Muscle of leg (tissue), 11 donors: ENCODE measurements around the gene PRKCI. TPM values are rescaled to one million over a fixed set of nuclear protein-coding genes. Genes with fewer than 3 reads are reported as not detected.
"Not testable (repeated sequence)": the region's sequence is repeated elsewhere in the genome, so short reads cannot be mapped to it uniquely, and the experiment has no call there.

Source experiments
- DNase-seq: peaks from one replicate; pipeline ENCODE4 v3.0.0; 2013
- H3K27ac ChIP-seq: one replicate; pipeline ENCODE4 v1.5.1; 2013; ENCODE audit warnings: mild to moderate bottlenecking, low read length, control low read depth
- H3K27me3 ChIP-seq: one replicate; pipeline ENCODE4 v1.6.1; 2013; ENCODE audit warnings: low read length; ENCODE audit not compliant: control insufficient read depth, insufficient read depth
- H3K36me3 ChIP-seq: one replicate; pipeline ENCODE4 v1.6.1; 2013; ENCODE audit warnings: low read length; ENCODE audit not compliant: control insufficient read depth, insufficient read depth
- H3K4me1 ChIP-seq: one replicate; pipeline ENCODE4 v1.6.1; 2013; ENCODE audit warnings: low read length; ENCODE audit not compliant: control insufficient read depth, insufficient read depth
- H3K4me3 ChIP-seq: one replicate; pipeline ENCODE4 v1.5.1; 2013; ENCODE audit warnings: low read length, control low read depth
- H3K9me3 ChIP-seq: replicated peaks from 2 replicates; pipeline ENCODE4 v1.6.1; 2013; ENCODE audit warnings: low read depth, low read length; ENCODE audit not compliant: control insufficient read depth
- WGBS: methylation state at CpG from one replicate; pipeline ENCODE4 v1.1.5; 2013; ENCODE audit warnings: missing lambda C conversion rate; ENCODE audit not compliant: insufficient coverage; 5-methylcytosine and 5-hydroxymethylcytosine counted together
- polyA plus RNA-seq, 8 donors: library from polyadenylated mRNA; unstranded; fragments of 120-200 nt; gene quantifications; one replicate each; pipeline versions ENCODE4 v1.2.1 to v1.2.3, GENCODE V29; 2013; ENCODE audit warnings: inconsistent platforms in 1 of 8, low replicate concordance in 1 of 8; ENCODE audit not compliant: insufficient read length in 8 of 8, insufficient read depth in 1 of 8
- total RNA-seq: library from RNA; stranded (reverse); fragments of 120-200 nt; gene quantifications from one replicate; pipeline ENCODE4 v1.2.4, GENCODE V29; 2013

Gene PRKCI
- total and polyA plus RNA-seq, 9 donors, result 14.1 to 24.7 (median 17.9) TPM

- no peak overlapping the region for H3K4me3 ChIP-seq
- no peaks in the 10 kb centered on the region for H3K36me3 ChIP-seq
- H3K4me1 ChIP-seq, result no peaks in the 10 kb centered on the region
- H3K27me3 ChIP-seq, result no peaks in the 10 kb centered on the region
- WGBS, result no CpG with 5 or more reads among the region's 3 CpGs
- H3K27ac ChIP-seq, result no peak overlapping the region
- no peaks in the 10 kb centered on the region for H3K9me3 ChIP-seq
- DNase-seq, result no peak
Measured at GRCh38 chr3:170196833-170197232, 25.4 kb upstream of the PRKCI start.

DNA sequence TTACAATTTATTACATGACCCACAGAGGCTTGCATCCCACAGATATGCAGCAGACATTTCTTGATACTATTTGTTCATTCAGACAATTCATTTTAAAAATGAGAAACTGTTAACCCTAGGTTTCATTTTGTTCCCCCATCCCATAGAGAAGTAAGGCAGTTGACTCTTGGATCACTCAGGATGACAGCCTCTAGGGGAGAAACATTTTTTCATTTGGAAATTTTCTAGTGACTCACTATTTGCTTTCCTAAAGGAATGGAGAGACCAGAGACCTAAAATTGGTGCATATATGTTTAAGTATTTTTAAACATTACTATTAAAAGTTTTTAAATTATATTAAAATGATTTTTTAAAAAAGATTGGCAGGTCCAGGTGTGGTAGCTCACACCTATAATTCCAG, 21.2 kb upstream of the PRKCI start:
- DNase-seq, result no peak
- no peaks in the 10 kb centered on the region for H3K4me1 ChIP-seq
- H3K27ac ChIP-seq, result no peak overlapping the region
- no peaks in the 10 kb centered on the region for H3K9me3 ChIP-seq
- no peaks in the 10 kb centered on the region for H3K36me3 ChIP-seq
- H3K4me3 ChIP-seq, result no peak overlapping the region
- H3K27me3 ChIP-seq, result no peaks in the 10 kb centered on the region

DNA sequence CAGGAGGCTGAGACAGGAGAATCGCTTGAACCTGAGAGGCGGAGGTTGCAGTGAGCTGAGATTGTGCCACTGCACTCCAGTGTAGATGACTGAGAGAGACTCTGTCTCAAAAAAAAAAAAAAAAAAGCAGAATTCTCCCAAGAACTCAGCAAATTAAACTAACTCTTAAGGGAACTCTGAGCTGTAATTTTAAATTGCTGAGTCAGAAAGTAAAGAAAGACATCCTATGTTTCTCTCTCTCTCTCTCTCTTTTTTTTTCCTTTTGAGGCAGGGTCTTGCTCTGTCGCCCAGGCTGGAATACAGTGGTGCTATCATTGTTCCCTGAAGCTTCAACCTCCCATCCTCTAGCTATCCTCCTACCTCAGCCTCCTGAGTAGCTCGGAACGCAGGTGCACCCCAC, 20.7 kb upstream of the PRKCI start:
- Histone ChIP-seq H3K9me3 (no peaks in the 10 kb centered on the region), H3K27ac (no peak overlapping the region), H3K4me1 (no peaks in the 10 kb centered on the region), H3K36me3 (no peaks in the 10 kb centered on the region), H3K27me3 (no peaks in the 10 kb centered on the region), H3K4me3 (no peak overlapping the region)
- no peak for DNase-seq
- whole genome bisulfite sequencing, result 77% methylated on average over 3 of the region's 5 CpGs

DNA sequence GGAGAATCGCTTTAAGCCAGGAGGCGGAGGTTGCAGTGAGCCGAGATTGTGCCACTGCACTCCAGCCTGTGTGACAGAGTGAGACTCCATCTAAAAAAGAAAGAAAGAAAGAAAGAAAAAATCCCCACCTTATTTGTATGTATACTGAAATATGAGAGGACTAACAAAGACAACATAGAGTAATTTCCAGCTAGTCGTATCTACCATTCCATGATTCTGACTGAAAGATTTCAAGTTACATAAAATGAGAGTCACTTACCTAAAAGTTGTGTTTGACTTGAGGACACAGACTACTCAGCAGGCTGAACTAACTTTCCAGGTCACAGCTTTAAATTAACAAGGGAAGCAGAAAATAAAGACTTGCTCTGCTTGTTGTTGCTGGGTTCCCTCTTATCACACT, 18.8 kb upstream of the PRKCI start:
- Histone ChIP-seq H3K4me3 (no peak overlapping the region), H3K27ac (no peak overlapping the region), H3K36me3 (no peaks in the 10 kb centered on the region), H3K4me1 (no peaks in the 10 kb centered on the region), H3K9me3 (no peaks in the 10 kb centered on the region), H3K27me3 (no peaks in the 10 kb centered on the region)
- WGBS, result no CpG with 5 or more reads among the region's 4 CpGs
- DNase-seq, result no peak

DNA sequence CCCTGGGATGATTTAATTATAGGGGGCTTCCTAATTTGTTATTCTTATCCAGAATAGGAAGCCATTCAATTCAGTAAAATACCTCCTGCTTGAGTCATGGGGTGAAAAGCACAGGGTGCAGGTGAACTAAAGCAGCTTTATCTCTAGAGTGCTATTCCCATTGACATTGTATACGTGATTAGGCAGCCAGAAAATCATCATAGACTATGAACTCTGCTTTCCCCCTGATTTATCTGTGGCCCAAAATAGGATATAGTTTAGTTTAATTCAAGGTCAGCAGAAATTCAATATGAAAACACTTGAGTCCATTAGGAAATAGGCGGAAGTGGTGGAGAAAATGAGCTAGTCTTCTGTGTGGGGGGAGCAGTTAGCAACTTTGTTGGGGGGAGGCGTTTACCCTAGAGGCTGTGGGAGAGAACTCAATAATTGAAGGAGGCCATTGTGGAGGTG, 18.2 kb upstream of the PRKCI start:
- 38% methylated on average over 1 of the region's 3 CpGs for WGBS
- DNase-seq, result no peak

GRCh38 chr3:170204509-170204908, 17.7 kb upstream of the PRKCI start:
- WGBS, result 79% methylated on average over 2 of the region's 10 CpGs
- no peak overlapping the region for H3K27ac ChIP-seq

More for the DNA sequence above, 18.2 kb upstream of the PRKCI start:
- no peaks in the 10 kb centered on the region for H3K9me3 ChIP-seq
- H3K4me3 ChIP-seq, result no peak overlapping the region
- no peaks in the 10 kb centered on the region for H3K27me3 ChIP-seq
- no peaks in the 10 kb centered on the region for H3K36me3 ChIP-seq
- no peak overlapping the region for H3K27ac ChIP-seq
- H3K4me1 ChIP-seq, result no peaks in the 10 kb centered on the region

DNA sequence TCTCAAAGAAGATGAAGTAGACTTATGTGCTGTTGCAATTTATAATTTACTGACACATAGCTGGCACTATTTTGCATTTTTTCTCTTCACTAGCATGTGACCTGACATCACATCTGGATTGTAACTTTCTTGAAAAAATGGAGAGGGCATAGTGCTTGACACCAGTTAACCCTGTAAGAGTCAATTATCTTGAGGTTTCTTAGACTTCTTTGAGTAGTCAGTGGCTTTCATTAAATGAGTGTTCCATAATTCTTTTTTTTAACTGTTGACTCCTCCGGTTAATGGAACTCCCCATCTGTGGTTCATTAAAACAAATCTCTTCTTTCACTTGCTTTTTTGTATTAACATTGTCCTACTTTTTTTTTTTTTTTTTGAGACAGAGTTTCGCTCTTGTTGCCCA, 16.9 kb upstream of the PRKCI start:
- 20% methylated on average over 1 of the region's 2 CpGs for WGBS
- Histone ChIP-seq H3K4me3 (no peak overlapping the region), H3K9me3 (no peaks in the 10 kb centered on the region), H3K27ac (no peak overlapping the region), H3K27me3 (no peaks in the 10 kb centered on the region), H3K4me1 (no peaks in the 10 kb centered on the region), H3K36me3 (no peaks in the 10 kb centered on the region)
- no peak for DNase-seq

More at GRCh38 chr3:170204509-170204908, 17.7 kb upstream of the PRKCI start:
- Histone ChIP-seq H3K36me3 (no peaks in the 10 kb centered on the region), H3K27me3 (no peaks in the 10 kb centered on the region), H3K4me1 (no peaks in the 10 kb centered on the region), H3K4me3 (no peak overlapping the region), H3K9me3 (no peaks in the 10 kb centered on the region)
- DNase-seq, result no peak

DNA sequence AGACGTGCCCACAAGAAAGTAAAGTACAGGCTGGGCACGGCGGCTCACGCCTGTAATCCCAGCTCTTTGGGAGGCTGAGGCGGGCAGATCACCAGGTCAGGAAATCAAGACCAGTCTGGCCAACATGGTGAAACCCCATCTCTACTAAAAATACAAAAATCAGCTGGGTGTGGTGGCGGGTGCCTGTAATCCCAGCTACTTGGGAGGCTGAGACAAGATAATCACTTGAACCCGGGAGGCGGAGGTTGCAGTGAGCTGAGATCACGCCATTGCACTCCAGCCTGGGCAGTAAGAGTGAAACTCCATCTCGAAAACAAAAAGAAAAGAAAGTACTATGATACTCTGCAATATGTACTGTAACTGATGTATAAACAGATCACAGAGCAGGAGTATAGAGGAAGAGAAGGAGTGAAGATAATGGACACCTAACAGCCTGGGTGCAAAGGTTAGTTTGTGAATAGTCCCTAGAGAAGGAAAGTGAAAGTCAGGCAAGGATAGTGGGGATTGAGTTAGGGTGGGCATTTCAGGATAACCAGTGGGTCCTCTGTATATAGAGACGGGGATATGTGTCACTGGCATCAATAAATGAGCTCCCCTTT, 16.0 kb upstream of the PRKCI start:
- not testable (repeated sequence) for H3K27ac ChIP-seq, DNase-seq, H3K4me1 ChIP-seq, H3K27me3 ChIP-seq, H3K9me3 ChIP-seq, H3K4me3 ChIP-seq, H3K36me3 ChIP-seq
- WGBS, result 98% methylated on average over 5 of the region's 11 CpGs

DNA sequence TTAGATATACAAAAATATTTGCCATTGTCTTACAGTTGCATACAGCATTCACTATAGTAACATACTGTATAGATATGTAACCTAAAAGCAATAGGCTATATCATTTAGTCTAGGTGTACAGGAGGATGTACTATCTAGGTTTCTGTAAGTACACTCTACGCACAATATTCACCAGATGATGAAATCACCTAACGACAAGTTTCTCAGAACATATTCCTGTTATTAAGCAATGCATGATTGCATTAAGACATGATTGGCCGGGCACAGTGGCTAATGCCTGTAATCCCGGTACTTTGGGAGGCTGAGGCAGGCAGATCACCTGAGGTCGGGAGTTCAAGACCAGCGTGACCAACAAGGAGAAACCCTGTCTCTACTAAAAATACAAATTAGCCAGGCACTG, 14.5 kb upstream of the PRKCI start:
- 92% methylated on average over 2 of the region's 6 CpGs for WGBS
- no peaks in the 10 kb centered on the region for H3K9me3 ChIP-seq
- no peak for DNase-seq

GRCh38 chr3:170211668-170212067, 10.6 kb upstream of the PRKCI start:
- Histone ChIP-seq H3K27me3 (no peaks in the 10 kb centered on the region), H3K4me1 (no peaks in the 10 kb centered on the region), H3K27ac (no peak overlapping the region), H3K36me3 (no peaks in the 10 kb centered on the region), H3K9me3 (no peaks in the 10 kb centered on the region), H3K4me3 (no peak overlapping the region)
- WGBS, result no CpG with 5 or more reads among the region's 1 CpG
- no peak for DNase-seq

More for the DNA sequence above, 14.5 kb upstream of the PRKCI start:
- Histone ChIP-seq H3K36me3 (no peaks in the 10 kb centered on the region), H3K4me1 (no peaks in the 10 kb centered on the region), H3K4me3 (no peak overlapping the region), H3K27me3 (no peaks in the 10 kb centered on the region), H3K27ac (no peak overlapping the region)

DNA sequence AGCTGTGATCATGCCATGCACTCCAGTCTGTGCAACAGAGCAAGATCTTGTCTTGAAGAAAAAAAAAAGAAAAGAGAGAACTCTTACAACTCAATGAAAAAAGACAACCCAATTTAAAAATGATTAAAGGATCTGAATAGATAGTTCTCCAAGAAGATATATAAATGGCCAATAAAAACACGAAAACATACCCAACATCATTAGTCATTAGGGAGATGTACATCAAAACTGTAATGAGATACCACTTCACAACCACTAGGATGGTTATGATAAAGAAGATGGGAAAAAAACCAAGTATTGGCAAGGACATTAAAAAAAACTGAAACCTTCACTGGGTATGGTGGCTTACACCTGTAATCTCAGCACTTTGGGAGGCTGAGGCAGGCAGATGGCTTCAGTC, 2.4 kb upstream of the PRKCI start:
- Histone ChIP-seq H3K27ac (no peak overlapping the region), H3K36me3 (no peaks in the 10 kb centered on the region), H3K4me3 (no peak overlapping the region), H3K4me1 (no peaks in the 10 kb centered on the region), H3K9me3 (no peaks in the 10 kb centered on the region), H3K27me3 (peaks cover 2% of the 10 kb centered on the region)
- DNase-seq, result no peak
- no CpG with 5 or more reads among the region's 1 CpG for WGBS
